CD14-positive monocyte (primary cell): ENCODE data around the gene PPFIBP2. TPM values are rescaled to one million over a fixed set of nuclear protein-coding genes. Genes with fewer than 3 reads are reported as not detected.
A peak's percentile ranks its signal among the peaks of the same experiment; 100 is the strongest.

Source experiments
- DNase-seq, 3 donors: peaks; one replicate each; pipeline ENCODE4 v3.0.0-alpha.2; 2011 to 2022
- H2AFZ ChIP-seq: 2 replicates; pipeline ENCODE4 v1.6.0; 2012; ENCODE audit warnings: mild to moderate bottlenecking, low read depth, low read length, inconsistent platforms; ENCODE audit not compliant: insufficient read depth, poor library complexity, severe bottlenecking
- H3K27ac ChIP-seq, 2 donors: 1 replicate in 1 of 2; 2 replicates in 1 of 2; pipeline ENCODE4 v1.5.1; 2012 to 2013; ENCODE audit warnings: low read length in 2 of 2, control low read depth in 1 of 2, inconsistent platforms in 1 of 2, low read depth in 1 of 2, mild to moderate bottlenecking in 1 of 2
- H3K27me3 ChIP-seq, 2 donors: one replicate each; pipeline versions ENCODE4 v1.6.0 to v1.6.1; 2011 to 2013; ENCODE audit warnings: low read length in 2 of 2; ENCODE audit not compliant: control insufficient read depth in 2 of 2, insufficient read depth in 2 of 2
- H3K36me3 ChIP-seq, 2 donors: replicated peaks in 1 of 2; 1 replicate in 1 of 2; 2 replicates in 1 of 2; pipeline versions ENCODE4 v1.5.1 to v1.6.1; 2012 to 2013; ENCODE audit warnings: low read length in 2 of 2, control low read depth in 1 of 2, inconsistent platforms in 1 of 2, mild to moderate bottlenecking in 1 of 2; ENCODE audit not compliant: insufficient read depth in 2 of 2, control insufficient read depth in 1 of 2
- H3K4me1 ChIP-seq, 2 donors: 1 replicate in 1 of 2; 2 replicates in 1 of 2; pipeline versions ENCODE4 v1.5.1 to v1.6.1; 2012 to 2013; ENCODE audit warnings: low read length in 2 of 2, control low read depth in 1 of 2, inconsistent platforms in 1 of 2, mild to moderate bottlenecking in 1 of 2, moderate library complexity in 1 of 2; ENCODE audit not compliant: insufficient read depth in 2 of 2, control insufficient read depth in 1 of 2
- H3K4me2 ChIP-seq: replicated peaks from 2 replicates; pipeline ENCODE3; 2012; ENCODE audit warnings: low read length, moderate library complexity, mild to moderate bottlenecking; ENCODE audit not compliant: poor library complexity, severe bottlenecking; ENCODE audit errors: extremely low read depth
- H3K4me3 ChIP-seq, 3 experiments: fragments of 200-600 bp in 1 of 3; sonication (generic) in 1 of 3; replicated peaks in 1 of 3; 1 replicate in 2 of 3; 2 replicates in 1 of 3; pipeline ENCODE4 v1.5.1; 2011 to 2013; ENCODE audit warnings: low read length in 3 of 3, mild to moderate bottlenecking in 3 of 3, control low read depth in 2 of 3, low read depth in 2 of 3, inconsistent platforms in 1 of 3, moderate library complexity in 1 of 3
- H3K79me2 ChIP-seq: 2 replicates; pipeline ENCODE4 v1.6.0; 2012; ENCODE audit warnings: mild to moderate bottlenecking, control low read depth, inconsistent platforms, low read length, moderate library complexity; ENCODE audit not compliant: insufficient read depth
- H3K9ac ChIP-seq: 2 replicates; pipeline ENCODE4 v1.6.0; 2017; ENCODE audit warnings: low read length, mild to moderate bottlenecking; ENCODE audit not compliant: insufficient read depth, poor library complexity, severe bottlenecking
- H3K9me3 ChIP-seq, 2 donors: replicated peaks in 1 of 2; 1 replicate in 1 of 2; 2 replicates in 1 of 2; pipeline versions ENCODE4 v1.5.1 to v1.6.1; 2012 to 2013; ENCODE audit warnings: low read length in 2 of 2, control low read depth in 1 of 2; ENCODE audit not compliant: control insufficient read depth in 1 of 2, insufficient read depth in 1 of 2
- H4K20me1 ChIP-seq: 2 replicates; pipeline ENCODE4 v1.6.0; 2012; ENCODE audit warnings: mild to moderate bottlenecking, low read length, control low read depth, moderate library complexity; ENCODE audit not compliant: insufficient read depth
- H3K27ac Mint-ChIP-seq, 7 donors: one replicate each; pipeline ENCODE4 v1.8.0; 2020; ENCODE audit warnings: mild to moderate bottlenecking in 7 of 7, mixed read lengths in 7 of 7, moderate library complexity in 6 of 7, inconsistent platforms in 2 of 7
- H3K27me3 Mint-ChIP-seq, 3 donors: one replicate each; pipeline ENCODE4 v1.8.0; 2021 to 2022; ENCODE audit warnings: low read depth in 3 of 3, mild to moderate bottlenecking in 3 of 3, mixed read lengths in 3 of 3, moderate library complexity in 3 of 3, inconsistent platforms in 1 of 3
- H3K36me3 Mint-ChIP-seq, 2 donors: one replicate each; pipeline ENCODE4 v1.8.0; 2020; ENCODE audit warnings: mixed read lengths in 2 of 2, inconsistent platforms in 1 of 2, mild to moderate bottlenecking in 1 of 2
- H3K4me1 Mint-ChIP-seq: one replicate; pipeline ENCODE4 v1.8.0; 2020; ENCODE audit warnings: mild to moderate bottlenecking, mixed read lengths
- H3K4me3 Mint-ChIP-seq, 2 donors: one replicate each; pipeline ENCODE4 v1.8.0; 2020; ENCODE audit warnings: mild to moderate bottlenecking in 2 of 2, mixed read lengths in 2 of 2, moderate library complexity in 1 of 2
- H3K9me3 Mint-ChIP-seq, 7 donors: one replicate each; pipeline ENCODE4 v1.8.0; 2020 to 2022; ENCODE audit warnings: mixed read lengths in 7 of 7, mild to moderate bottlenecking in 6 of 7, moderate library complexity in 6 of 7, inconsistent platforms in 2 of 7
- CTCF ChIP-seq: fragments of 200-600 bp; IDR thresholded peaks from one replicate; pipeline ENCODE4 v1.8.0; 2022; ENCODE audit warnings: antibody characterized with exemption, mild to moderate bottlenecking
- WGBS: methylation state at CpG from one replicate; pipeline ENCODE4 v1.1.5; 2013; ENCODE audit warnings: missing lambda C conversion rate; ENCODE audit not compliant: insufficient coverage; 5-methylcytosine and 5-hydroxymethylcytosine counted together
- intact Hi-C, 2 donors: fragments of 100-400 bp; cut with micrococcal nuclease; formaldehyde crosslinking; loops; one replicate each; pipeline versions ENCODE4 v1.15.0 to v1.15.1; 2023
- polyA plus RNA-seq, 3 donors: library from polyadenylated mRNA; depleted of rRNA in 1 of 3; unstranded in 2 of 3; stranded (reverse) in 1 of 3; fragments of 300-500 nt in 2 of 3; fragments of >200 nt in 1 of 3; fragmentation: Illumina TruSeq in 2 of 3; gene quantifications; 1 replicate in 2 of 3; 2 replicates in 1 of 3; pipeline ENCODE4 v1.2.3, GENCODE V29; 2012 to 2021

Gene PPFIBP2
- polyA plus RNA-seq, 3 donors: 5.9 to 41.6 (median 8.6) TPM

GRCh38 chr11:7687386-7687785, 173.6 kb downstream of the PPFIBP2 start:
- no peaks in the 10 kb centered on the region for H3K9me3 ChIP-seq
- TF ChIP-seq CTCF: no peak
- Mint-ChIP-seq H3K4me3 (no peak overlapping the region), H3K27me3 (peaks cover 17 to 27% (median 20%) of the 10 kb centered on the region in 3 donors), H3K9me3 (no peaks in the 10 kb centered on the region), H3K27ac (no peak overlapping the region), H3K4me1 (no peaks in the 10 kb centered on the region), H3K36me3 (no peaks in the 10 kb centered on the region)
- H3K27ac ChIP-seq: no peak overlapping the region
- H3K9ac ChIP-seq: no peak overlapping the region
- no peak overlapping the region for H3K4me2 ChIP-seq
- no peak overlapping the region for H2AFZ ChIP-seq
- H4K20me1 ChIP-seq: no peaks in the 10 kb centered on the region
- no peaks in the 10 kb centered on the region for H3K79me2 ChIP-seq
- DNase-seq: no peak
- H3K4me1 ChIP-seq: no peaks in the 10 kb centered on the region
- no peaks in the 10 kb centered on the region for H3K36me3 ChIP-seq
- H3K4me3 ChIP-seq: no peak overlapping the region
- intact Hi-C loops: no loop called here
- no CpG with 5 or more reads among the region's 1 CpG for WGBS
- peaks cover 17 to 30% of the 10 kb centered on the region in 2 donors for H3K27me3 ChIP-seq

- WGBS: 0% methylated on average over 2 of the region's 4 CpGs
- Mint-ChIP-seq H3K9me3 (no peaks in the 10 kb centered on the region), H3K36me3 (no peaks in the 10 kb centered on the region), H3K27ac (no peak overlapping the region), H3K4me1 (no peaks in the 10 kb centered on the region), H3K4me3 (no peak overlapping the region), H3K27me3 (peaks cover 21 to 33% (median 27%) of the 10 kb centered on the region in 3 donors)
- peak; percentile 81 for TF ChIP-seq CTCF
- H2AFZ ChIP-seq: no peak overlapping the region
- no peak overlapping the region for H3K4me3 ChIP-seq
- H3K27me3 ChIP-seq: peaks cover 23 to 34% of the 10 kb centered on the region in 2 donors
- H3K4me2 ChIP-seq: no peak overlapping the region
- intact Hi-C loops: no loop called here
- no peaks in the 10 kb centered on the region for H3K9me3 ChIP-seq
- H3K27ac ChIP-seq: no peak overlapping the region
- H3K9ac ChIP-seq: no peak overlapping the region
- H3K36me3 ChIP-seq: no peaks in the 10 kb centered on the region
- H4K20me1 ChIP-seq: no peaks in the 10 kb centered on the region
- peak in 2 of 3 donors; percentile 11 to 26 for DNase-seq
- no peaks in the 10 kb centered on the region for H3K79me2 ChIP-seq
- H3K4me1 ChIP-seq: no peaks in the 10 kb centered on the region
These were observed 174.5 kb downstream of the PPFIBP2 start for GRCh38 chr11:7688238-7688826.
